Islet of Langerhans (tissue), 1 donor: ENCODE results near the gene ZDHHC14.
A peak's percentile ranks its signal among the peaks of the same experiment; 100 is the strongest.
"Not testable (repeated sequence)": the region's sequence is repeated elsewhere in the genome, so short reads cannot be mapped to it uniquely, and the experiment has no call there.

Source experiments
- FAIRE-seq: peaks from one replicate; lab custom pipeline; 2011; peaks lifted over from hg19 to GRCh38; lab: Jason Lieb, UNC

ZDHHC14 gene

GRCh38 chr6:157407646-157408045, 26.7 kb downstream of the ZDHHC14 start:
- no peak for FAIRE-seq

- FAIRE-seq = not testable (repeated sequence)
These were observed 27.4 kb downstream of the ZDHHC14 start for GRCh38 chr6:157408427-157408826.

GRCh38 chr6:157410045-157410444, 29.1 kb downstream of the ZDHHC14 start:
- FAIRE-seq = no peak

- no peak for FAIRE-seq
These were observed 30.4 kb downstream of the ZDHHC14 start for GRCh38 chr6:157411368-157411767.

- FAIRE-seq = no peak
These were observed 31.8 kb downstream of the ZDHHC14 start for GRCh38 chr6:157412791-157413190.

GRCh38 chr6:157420497-157420896, 39.5 kb downstream of the ZDHHC14 start:
- no peak for FAIRE-seq

- FAIRE-seq = no peak
These were observed 43.6 kb downstream of the ZDHHC14 start for GRCh38 chr6:157424491-157425020.

- no peak for FAIRE-seq
These were observed 47.0 kb downstream of the ZDHHC14 start for GRCh38 chr6:157427969-157428368.

- peak; percentile 90 for FAIRE-seq
These were observed 47.6 kb downstream of the ZDHHC14 start for GRCh38 chr6:157428427-157429202.

GRCh38 chr6:157429248-157429647, 48.3 kb downstream of the ZDHHC14 start:
- peak; percentile 70 for FAIRE-seq

GRCh38 chr6:157430834-157431233, 49.8 kb downstream of the ZDHHC14 start:
- FAIRE-seq = peak; percentile 62

- no peak for FAIRE-seq
These were observed 51.4 kb downstream of the ZDHHC14 start for GRCh38 chr6:157432231-157432891.

- no peak for FAIRE-seq
These were observed 51.9 kb downstream of the ZDHHC14 start for GRCh38 chr6:157432892-157433265.

GRCh38 chr6:157433678-157434081, 52.7 kb downstream of the ZDHHC14 start:
- no peak for FAIRE-seq

- no peak for FAIRE-seq
These were observed 53.5 kb downstream of the ZDHHC14 start for GRCh38 chr6:157434349-157435033.

GRCh38 chr6:157436219-157436943, 55.4 kb downstream of the ZDHHC14 start:
- no peak for FAIRE-seq

- FAIRE-seq = no peak
These were observed 56.0 kb downstream of the ZDHHC14 start for GRCh38 chr6:157436944-157437336.

GRCh38 chr6:157438611-157439111, 57.7 kb downstream of the ZDHHC14 start:
- peak; percentile 17 for FAIRE-seq

- FAIRE-seq = no peak
These were observed 59.2 kb downstream of the ZDHHC14 start for GRCh38 chr6:157440171-157440570.

- FAIRE-seq = no peak
These were observed 61.3 kb downstream of the ZDHHC14 start for GRCh38 chr6:157442291-157442690.

- FAIRE-seq = no peak
These were observed 62.2 kb downstream of the ZDHHC14 start for GRCh38 chr6:157443066-157443800.
